Mucosa of gallbladder (tissue), 1 donor: ENCODE data around the gene KIR3DL2. TPM values are rescaled to one million over a fixed set of nuclear protein-coding genes. Genes with fewer than 3 reads are reported as not detected.

ENCODE experiments used
- total RNA-seq: library from RNA; stranded (reverse); gene quantifications from one replicate; pipeline ENCODE4 v1.2.1, GENCODE V29; 2021
- donor health status: DM: no; HTN: no; CAD: no.

Gene KIR3DL2
- total RNA-seq, 1 donor from 2014 or later: not detected

Other genes with a start within 250 kb of the KIR3DL2 start
- 11.4 TPM for gene LILRB1, start 220.0 kb upstream of the KIR3DL2 start, total RNA-seq
- 16.4 TPM for gene LILRB4, start 187.5 kb upstream of the KIR3DL2 start, total RNA-seq
- gene KIR3DL3, start 126.0 kb upstream of the KIR3DL2 start, total RNA-seq: not detected
- gene KIR2DL3, start 111.9 kb upstream of the KIR3DL2 start, total RNA-seq: not detected
- not detected for gene KIR2DL1, start 80.7 kb upstream of the KIR3DL2 start, total RNA-seq
- not detected for gene KIR2DL4, start 46.8 kb upstream of the KIR3DL2 start, total RNA-seq
- not detected for gene KIR3DL1, start 34.0 kb upstream of the KIR3DL2 start, total RNA-seq
- gene KIR2DS4, start 17.8 kb upstream of the KIR3DL2 start, total RNA-seq: not detected
- gene FCAR, start 23.8 kb downstream of the KIR3DL2 start, total RNA-seq: not detected
- 0.32 TPM for gene NCR1, start 55.7 kb downstream of the KIR3DL2 start, total RNA-seq
- not detected for gene NLRP7, start 97.1 kb downstream of the KIR3DL2 start, total RNA-seq
- gene NLRP2, start 115.9 kb downstream of the KIR3DL2 start, total RNA-seq: 14.8 TPM
- 0.72 TPM for gene GP6, start 187.8 kb downstream of the KIR3DL2 start, total RNA-seq
- 63.0 TPM for gene RDH13, start 212.7 kb downstream of the KIR3DL2 start, total RNA-seq
- gene EPS8L1, start 225.4 kb downstream of the KIR3DL2 start, total RNA-seq: 127 TPM